PC-3 (cell line): ENCODE measurements around the gene ADARB2.

Experiments used
- CTCF ChIP-seq: fragments of 300-600 bp; sonication (generic); conservative IDR thresholded peaks from 2 replicates; pipeline ENCODE4 v1.5.1; 2017; ENCODE audit warnings: antibody characterized with exemption, low read depth, mild to moderate bottlenecking, low read length
- EZH2 ChIP-seq: fragments of 300-600 bp; sonication (generic); IDR thresholded peaks from one replicate; pipeline ENCODE4 v1.6.1; 2017; ENCODE audit warnings: antibody characterized with exemption, mild to moderate bottlenecking, low read length; ENCODE audit not compliant: unreplicated experiment

GRCh38 chr10:1684991-1685390 is 52.3 kb downstream of the ADARB2 start:
- TF ChIP-seq CTCF (no peak), EZH2 (no peak)
